Measurements from ENCODE around the gene PSMD7.

PSMD7 gene

GRCh38 chr16:74296432-74297144 lies at the start of gene PSMD7:
TSS of gene PSMD7 (plus strand) at chr16:74296814. CDS start at chr16:74296915, 101 bp downstream.
- peak; percentile 90 for DNase-seq (ENCODE audit: low spot score)

DNA sequence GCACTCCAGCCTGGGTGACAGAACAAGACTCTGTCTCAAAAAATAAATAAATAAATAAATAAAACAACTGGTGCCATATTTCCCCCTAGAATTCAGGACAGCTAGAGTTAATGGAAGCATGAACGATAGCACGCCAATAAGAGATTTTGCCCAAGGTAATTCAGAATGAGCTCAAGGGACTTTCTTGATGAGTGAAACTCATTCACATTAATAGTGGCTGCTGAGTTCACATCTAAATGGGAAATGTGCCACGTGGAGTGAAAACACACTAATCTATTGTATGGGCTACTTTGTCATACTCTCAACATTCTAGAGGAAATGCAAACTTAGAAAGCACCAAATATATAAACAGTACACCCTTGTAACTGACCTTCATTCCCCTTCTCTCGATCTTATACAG lies 47.4 kb upstream of the PSMD7 start:
- no peak for DNase-seq (ENCODE audit: low spot score)

DNA sequence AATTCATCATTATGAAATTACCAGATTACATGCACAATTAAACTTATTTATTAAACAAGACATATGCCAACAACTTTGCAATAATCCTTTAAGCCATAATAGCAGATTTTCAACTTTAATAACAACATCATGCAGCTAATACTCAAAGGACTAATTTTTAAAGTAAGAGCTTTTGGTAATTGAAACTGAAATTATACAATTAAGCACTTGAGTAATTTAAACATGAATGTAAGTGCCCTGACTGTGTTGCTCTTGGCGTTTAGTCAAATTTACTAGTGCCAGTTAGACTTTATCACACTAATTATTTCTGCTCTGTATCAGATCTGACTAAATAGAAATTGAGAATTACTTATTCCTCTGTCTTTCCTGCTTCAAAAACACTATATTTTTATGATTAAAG lies 46.8 kb upstream of the PSMD7 start:
- no peak for DNase-seq (ENCODE audit: low spot score)

DNA sequence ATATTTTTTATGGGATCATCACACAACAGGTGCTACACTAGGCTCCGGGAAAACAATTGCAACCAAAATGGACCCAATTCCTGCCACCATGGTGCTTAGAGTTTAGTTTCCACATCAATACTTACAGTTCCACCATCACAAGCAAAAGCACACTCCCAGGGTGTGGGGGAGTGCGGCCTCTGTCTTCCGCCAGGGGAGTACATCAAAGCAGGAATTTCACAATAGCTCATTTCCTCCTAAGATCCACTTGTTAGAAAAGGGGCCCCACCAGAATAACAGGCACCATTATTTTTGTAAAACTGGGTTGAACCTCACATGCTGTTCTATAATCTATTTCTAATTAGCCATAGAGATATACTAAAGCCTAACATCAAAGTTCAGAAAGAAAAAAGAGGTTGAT lies 44.3 kb upstream of the PSMD7 start:
- DNase-seq (ENCODE audit: low spot score), result no peak

DNA sequence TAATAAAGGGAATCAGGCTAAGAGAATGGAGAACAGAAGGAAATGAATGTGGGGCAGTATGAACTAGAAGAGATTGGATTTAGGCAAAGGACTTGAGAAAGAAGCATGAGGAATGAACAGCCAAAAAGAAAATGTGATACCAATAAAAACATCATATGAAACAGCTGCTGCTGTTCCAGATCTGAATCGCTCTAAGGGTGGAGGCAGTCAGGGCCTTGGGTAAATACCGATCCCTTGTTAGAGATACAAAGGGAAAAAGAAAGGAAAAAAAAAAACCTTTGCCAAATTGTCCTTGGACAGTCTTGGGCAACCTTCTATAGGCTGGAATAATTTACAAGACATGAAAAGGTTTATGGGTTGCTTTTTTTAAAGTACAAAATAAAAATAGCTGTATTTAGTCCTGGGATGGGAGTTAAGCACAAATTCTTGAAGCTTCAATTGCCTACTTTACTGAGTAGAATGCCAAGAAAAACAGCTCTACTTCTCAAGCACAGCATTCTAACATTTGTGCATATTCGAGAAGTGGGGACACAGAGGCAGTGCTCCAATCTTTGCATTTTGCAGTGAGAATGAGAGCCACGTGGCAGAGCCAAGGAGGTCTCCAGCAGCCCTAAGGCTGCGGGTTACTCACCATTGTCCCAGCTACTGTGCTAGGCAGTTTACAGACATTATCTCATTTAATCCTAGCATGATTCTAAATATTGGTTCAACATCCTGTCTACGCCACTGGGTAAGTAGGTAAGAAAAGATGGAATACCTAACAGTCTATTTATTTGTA lies 43.3 kb upstream of the PSMD7 start:
- no peak for DNase-seq (ENCODE audit: low spot score)

DNA sequence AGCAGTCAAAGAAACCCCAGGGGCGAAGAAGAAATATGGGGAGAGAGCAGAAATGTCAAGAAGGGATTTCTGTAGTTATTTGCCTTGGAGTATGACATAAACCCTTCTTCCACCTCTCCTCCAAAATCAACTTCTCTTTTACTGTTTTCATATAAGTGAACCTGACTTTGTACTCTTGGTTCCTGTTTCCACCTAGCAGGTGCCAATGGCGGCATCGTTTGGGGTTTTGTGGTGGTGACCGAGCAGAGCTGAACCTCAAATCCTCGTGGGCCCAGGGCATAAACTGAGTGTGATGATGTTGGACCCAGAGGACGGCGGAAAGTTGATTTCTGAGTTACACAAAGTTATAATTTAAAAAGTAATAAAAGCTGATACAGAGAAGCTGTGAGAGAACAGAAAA lies 39.6 kb upstream of the PSMD7 start:
- no peak for DNase-seq (ENCODE audit: low spot score)

GRCh38 chr16:74261068-74261467 lies 35.5 kb upstream of the PSMD7 start:
- DNase-seq (ENCODE audit: low spot score), result no peak

- DNase-seq (ENCODE audit: low spot score), result no peak
Observed at GRCh38 chr16:74264811-74265210, 31.8 kb upstream of the PSMD7 start.

DNA sequence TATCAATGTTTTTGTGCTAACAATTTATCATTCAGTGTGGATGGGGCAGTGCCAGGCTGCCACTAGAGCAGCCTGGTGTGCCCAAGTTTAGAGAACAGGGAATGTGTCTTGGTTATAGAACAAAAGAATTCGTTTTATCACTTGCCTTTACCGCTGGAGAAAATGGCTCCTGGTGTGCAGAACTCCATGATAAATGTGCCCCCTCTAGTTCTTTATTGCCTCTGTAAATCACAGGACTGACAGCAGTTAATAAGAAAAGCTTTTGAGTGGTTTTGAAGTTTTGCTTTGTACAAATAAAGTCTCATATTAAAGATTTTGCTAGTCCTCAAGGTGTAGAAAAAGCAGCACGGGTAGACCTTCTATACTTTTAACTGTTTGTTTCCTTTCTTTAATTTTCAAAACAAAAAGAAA lies 28.2 kb upstream of the PSMD7 start:
- DNase-seq (ENCODE audit: low spot score), result no peak

DNA sequence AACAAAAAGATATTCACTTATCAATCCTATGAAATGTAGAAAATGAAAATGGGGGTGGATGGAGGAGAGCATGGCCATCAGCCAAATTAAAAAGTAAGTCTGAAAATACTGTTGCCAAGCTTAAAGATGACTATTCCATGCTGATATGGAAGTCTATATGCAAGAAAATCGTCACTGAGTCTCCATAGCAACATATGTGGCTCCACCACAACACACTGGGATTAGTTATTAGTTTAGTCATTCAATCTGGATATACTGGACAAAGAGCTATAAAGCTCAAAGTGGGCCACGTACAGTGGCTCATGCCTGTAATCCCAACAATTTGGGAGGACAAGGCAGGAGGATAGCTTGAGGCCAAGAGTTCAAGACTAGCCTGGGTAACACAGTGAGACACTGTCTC lies 24.7 kb upstream of the PSMD7 start:
- no peak for DNase-seq (ENCODE audit: low spot score)

DNA sequence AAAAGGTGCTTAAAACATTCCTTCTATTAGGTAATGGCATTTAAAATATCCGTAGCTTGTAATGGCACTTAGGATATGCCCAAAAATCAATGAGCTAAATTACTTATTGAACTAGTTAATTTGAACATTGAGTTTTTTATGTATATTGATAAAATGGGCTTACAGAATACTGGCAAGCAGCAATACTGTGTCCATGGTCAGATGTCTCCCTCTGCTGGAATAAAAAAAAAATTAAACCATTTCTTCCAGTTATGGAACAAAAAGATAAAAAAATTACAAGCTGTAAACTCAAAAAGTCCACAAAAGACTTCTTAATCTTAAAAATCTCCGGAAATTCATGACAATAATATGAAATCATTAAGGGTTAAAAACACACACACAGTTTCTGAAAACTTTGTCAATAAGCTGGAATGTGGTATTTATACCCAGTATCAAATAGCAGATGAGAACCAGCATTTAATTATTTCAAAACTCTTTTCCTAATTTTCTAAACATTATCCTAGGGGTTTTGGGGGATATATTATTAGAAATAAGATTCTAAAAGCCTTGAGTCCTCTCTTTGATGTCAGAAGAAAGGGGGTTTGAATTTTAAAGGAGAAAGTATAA lies 21.5 kb upstream of the PSMD7 start:
- peak; percentile 14 for DNase-seq (ENCODE audit: low spot score)

DNA sequence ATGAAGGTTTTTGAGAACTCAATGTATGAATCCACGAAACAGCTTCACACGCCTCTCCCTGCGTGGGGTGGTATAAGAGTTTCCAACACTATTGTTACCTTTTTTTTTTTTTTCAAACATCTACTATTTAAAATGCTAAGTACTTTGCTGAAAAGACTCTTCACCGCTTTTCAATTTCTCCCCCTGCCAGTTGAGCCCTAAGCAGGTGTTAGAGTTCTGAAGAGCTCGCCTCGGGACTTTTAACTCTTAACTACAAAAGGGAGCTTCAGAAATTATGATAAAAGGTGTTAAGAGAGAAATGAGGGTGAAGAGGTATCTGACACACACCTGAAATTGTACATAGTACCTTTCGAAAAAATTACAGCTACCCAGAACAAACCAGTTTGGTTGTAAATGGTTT lies 20.9 kb upstream of the PSMD7 start:
- no peak for DNase-seq (ENCODE audit: low spot score)

GRCh38 chr16:74277974-74278373 lies 18.6 kb upstream of the PSMD7 start:
- DNase-seq (ENCODE audit: low spot score), result no peak

- no peak for DNase-seq (ENCODE audit: low spot score)
Observed at GRCh38 chr16:74279266-74279665, 17.3 kb upstream of the PSMD7 start.

GRCh38 chr16:74279805-74280204 lies 16.8 kb upstream of the PSMD7 start:
- no peak for DNase-seq (ENCODE audit: low spot score)

DNA sequence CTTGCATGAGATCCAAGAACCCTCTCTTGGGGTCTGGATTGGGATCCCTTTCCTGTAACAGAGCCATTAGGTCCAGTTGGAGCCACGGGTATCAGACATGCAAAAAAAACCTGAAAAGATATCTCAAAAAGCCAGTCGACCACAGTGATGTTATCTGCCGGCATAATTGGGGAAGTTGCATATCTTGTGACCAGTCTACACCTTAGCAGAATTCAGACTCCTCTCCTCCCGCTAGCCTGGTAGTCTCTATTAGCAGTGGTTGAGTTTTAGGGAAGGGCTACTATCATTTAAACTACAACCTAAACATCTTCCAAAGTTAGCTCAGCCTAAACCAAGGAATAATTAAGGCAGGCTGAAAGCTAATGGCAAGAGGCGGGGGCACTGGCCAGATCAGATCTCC lies 16.2 kb upstream of the PSMD7 start:
- no peak for DNase-seq (ENCODE audit: low spot score)

- DNase-seq (ENCODE audit: low spot score), result no peak
Observed at GRCh38 chr16:74281300-74281699, 15.3 kb upstream of the PSMD7 start.

DNA sequence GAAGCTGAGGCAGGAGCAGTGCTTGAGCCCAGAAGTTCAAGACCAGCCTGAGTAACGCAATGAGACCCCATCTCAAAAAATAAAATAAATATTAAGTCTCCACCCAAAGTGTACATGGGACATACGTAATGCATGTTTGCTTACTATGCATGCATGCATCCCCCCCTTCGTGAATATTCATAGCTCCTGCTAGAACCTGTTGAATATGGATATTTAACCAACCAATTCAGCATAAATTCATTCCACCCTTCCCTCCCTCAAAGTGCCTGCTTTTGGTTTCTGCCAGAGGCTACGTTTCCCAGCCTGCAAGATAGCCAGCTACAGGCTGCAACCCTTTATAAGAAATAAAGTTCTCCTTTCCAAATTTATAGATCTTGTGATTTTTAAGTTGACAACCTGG lies 12.9 kb upstream of the PSMD7 start:
- DNase-seq (ENCODE audit: low spot score), result no peak

DNA sequence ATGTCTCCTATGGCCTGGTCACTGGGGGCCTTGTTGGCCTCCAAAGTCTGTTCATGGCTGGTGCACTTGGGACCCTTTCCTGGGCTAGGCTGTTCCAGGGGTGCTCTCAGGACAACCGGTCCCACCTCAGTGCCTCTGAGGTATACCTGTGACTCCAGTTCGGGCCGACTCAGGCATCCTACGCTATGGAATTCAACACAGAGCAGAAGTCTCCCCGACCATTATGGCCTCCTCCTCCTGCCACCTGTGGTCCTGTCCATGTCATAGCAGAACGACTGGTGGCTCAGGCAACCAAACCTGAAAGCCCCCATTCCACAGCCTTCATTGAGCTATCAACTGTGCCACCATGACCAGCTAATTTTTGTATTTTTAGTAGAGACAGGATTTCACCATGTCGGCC lies 8.5 kb upstream of the PSMD7 start:
- DNase-seq (ENCODE audit: low spot score), result no peak

GRCh38 chr16:74290356-74290755 lies 6.3 kb upstream of the PSMD7 start:
- no peak for DNase-seq (ENCODE audit: low spot score)

DNA sequence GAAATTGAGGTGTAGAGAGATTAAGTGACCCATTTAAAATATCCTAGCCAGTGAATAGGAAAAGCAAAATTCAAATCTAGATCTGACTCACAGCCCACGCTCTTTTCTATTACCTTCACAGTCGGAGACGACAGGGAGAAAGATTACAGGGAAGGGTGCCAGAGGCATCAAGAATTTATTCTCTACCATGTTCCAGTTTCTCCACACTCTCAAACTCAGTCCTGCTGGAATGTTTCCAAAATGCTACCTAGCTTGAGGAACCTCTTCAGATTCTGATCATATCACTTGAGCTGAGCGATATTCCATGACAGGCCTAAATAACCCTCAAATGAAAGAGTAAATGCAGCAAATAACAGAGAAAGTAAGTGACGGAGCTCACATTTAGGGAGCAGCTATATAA lies 5.4 kb upstream of the PSMD7 start:
- DNase-seq (ENCODE audit: low spot score), result no peak

- peak; percentile 49 for DNase-seq (ENCODE audit: low spot score)
Observed at GRCh38 chr16:74291577-74292208, 4.9 kb upstream of the PSMD7 start.

GRCh38 chr16:74296104-74296431 lies 546 bp upstream of the PSMD7 start:
- no peak for DNase-seq (ENCODE audit: low spot score)

Measured in hematopoietic multipotent progenitor cell treated with erythropoietin and hydrocortisone succinate and interleukin-3 and kit ligand, for 17 days (in vitro differentiated cells).